HuH-7 (cell line): ENCODE data around the gene PRICKLE1.

Source experiments
- DNase-seq: peaks from one replicate; pipeline ENCODE4 v3.0.0; 2011; ENCODE audit warnings: low spot score

PRICKLE1 gene

GRCh38 chr12:42490261-42490842, 99.2 kb downstream of the PRICKLE1 start:
- DNase-seq = no peak

- no peak for DNase-seq
These were observed 103.1 kb downstream of the PRICKLE1 start for GRCh38 chr12:42486407-42486806.

GRCh38 chr12:42485823-42486222, 103.7 kb downstream of the PRICKLE1 start:
- no peak for DNase-seq

- DNase-seq = no peak
These were observed 104.5 kb downstream of the PRICKLE1 start for GRCh38 chr12:42484996-42485395.

- DNase-seq = no peak
These were observed 106.1 kb downstream of the PRICKLE1 start for GRCh38 chr12:42483521-42483790.

GRCh38 chr12:42482748-42483520, 106.6 kb downstream of the PRICKLE1 start:
- DNase-seq = peak; percentile 93

- peak; percentile 27 for DNase-seq
These were observed 107.4 kb downstream of the PRICKLE1 start for GRCh38 chr12:42482041-42482747.

- DNase-seq = no peak
These were observed 108.2 kb downstream of the PRICKLE1 start for GRCh38 chr12:42481368-42481767.

GRCh38 chr12:42477941-42478340, 111.6 kb downstream of the PRICKLE1 start:
- DNase-seq = no peak

GRCh38 chr12:42475106-42475505, 114.4 kb downstream of the PRICKLE1 start:
- no peak for DNase-seq

GRCh38 chr12:42474391-42474790, 115.2 kb downstream of the PRICKLE1 start:
- no peak for DNase-seq

GRCh38 chr12:42473561-42473960, 116.0 kb downstream of the PRICKLE1 start:
- no peak for DNase-seq

GRCh38 chr12:42473130-42473529, 116.4 kb downstream of the PRICKLE1 start:
- no peak for DNase-seq

GRCh38 chr12:42472376-42472775, 117.2 kb downstream of the PRICKLE1 start:
- no peak for DNase-seq

- no peak for DNase-seq
These were observed 120.0 kb downstream of the PRICKLE1 start for GRCh38 chr12:42469355-42470175.

GRCh38 chr12:42468921-42469320, 120.6 kb downstream of the PRICKLE1 start:
- no peak for DNase-seq

- no peak for DNase-seq
These were observed 121.2 kb downstream of the PRICKLE1 start for GRCh38 chr12:42468341-42468821.

- DNase-seq = no peak
These were observed 125.9 kb downstream of the PRICKLE1 start for GRCh38 chr12:42463671-42464070.

- no peak for DNase-seq
These were observed 127.1 kb downstream of the PRICKLE1 start for GRCh38 chr12:42462486-42462885.

GRCh38 chr12:42459336-42459847, 130.2 kb downstream of the PRICKLE1 start:
- no peak for DNase-seq

GRCh38 chr12:42458575-42458974, 131.0 kb downstream of the PRICKLE1 start:
- DNase-seq = no peak

- no peak for DNase-seq
These were observed 139.3 kb downstream of the PRICKLE1 start for GRCh38 chr12:42450248-42450647.
